Caco-2 (cell line): Measurements from ENCODE around the gene ACER3. TPM values are rescaled to one million over a fixed set of nuclear protein-coding genes. Genes with fewer than 3 reads are reported as not detected.

Source experiments
- BruUV-seq: library from RNA; stranded (reverse); fragments of 400-500 nt; replicated peaks from 2 replicates; lab custom pipeline; 2021; lab: Mats Ljungman, UMichigan
- CTCF ChIA-PET: fragments of 300-600 bp; sonication (Branson Sonifier 250); formaldehyde crosslinking; loops from one replicate; lab custom pipeline; 2022; ENCODE audit warnings: antibody characterized with exemption; lab: Charles Lee
- POLR2A ChIA-PET: fragments of 300-600 bp; sonication (Branson Sonifier 250); formaldehyde crosslinking; loops from one replicate; lab custom pipeline; 2022; ENCODE audit warnings: antibody characterized with exemption; lab: Charles Lee
- DNase-seq, 2 experiments: peaks; one replicate each; pipeline versions ENCODE4 v3.0.0 to v3.0.0-alpha.2; 2020 to 2022
- H3K27me3 ChIP-seq: replicated peaks from 2 replicates; pipeline ENCODE4 v1.6.0; 2011; ENCODE audit warnings: low read length; ENCODE audit not compliant: control insufficient read depth, insufficient read depth
- H3K36me3 ChIP-seq: 2 replicates; pipeline ENCODE4 v1.5.1; 2011; ENCODE audit warnings: low read length; ENCODE audit not compliant: control insufficient read depth, insufficient read depth
- H3K4me1 ChIP-seq: fragments of 250-450 bp; sonication (Bioruptor Pico); 2 replicates; pipeline ENCODE4 v1.5.1; 2020; ENCODE audit warnings: mild to moderate bottlenecking
- H3K4me3 ChIP-seq: 2 replicates; pipeline ENCODE4 v1.5.1; 2011; ENCODE audit warnings: low read depth, mild to moderate bottlenecking, control low read depth, low read length
- H3K9me3 ChIP-seq: fragments of 250-450 bp; sonication (Bioruptor Pico); 2 replicates; pipeline ENCODE4 v1.5.1; 2020; ENCODE audit warnings: mild to moderate bottlenecking, moderate library complexity
- H3K27ac Mint-ChIP-seq: one replicate; pipeline ENCODE4 v1.8.0; 2022; ENCODE audit warnings: mixed read lengths; ENCODE audit not compliant: unreplicated experiment
- H3K27me3 Mint-ChIP-seq: one replicate; pipeline ENCODE4 v1.8.0; 2022; ENCODE audit warnings: mixed read lengths; ENCODE audit not compliant: insufficient read depth, unreplicated experiment
- H3K36me3 Mint-ChIP-seq: one replicate; pipeline ENCODE4 v1.8.0; 2022; ENCODE audit warnings: mild to moderate bottlenecking, mixed read lengths; ENCODE audit not compliant: insufficient read depth, unreplicated experiment
- H3K4me1 Mint-ChIP-seq: one replicate; pipeline ENCODE4 v1.8.0; 2022; ENCODE audit warnings: low read depth, mixed read lengths; ENCODE audit not compliant: unreplicated experiment
- H3K4me3 Mint-ChIP-seq: one replicate; pipeline ENCODE4 v1.8.0; 2022; ENCODE audit warnings: mild to moderate bottlenecking, moderate library complexity, mixed read lengths; ENCODE audit not compliant: unreplicated experiment
- H3K9me3 Mint-ChIP-seq: one replicate; pipeline ENCODE4 v1.8.0; 2022; ENCODE audit warnings: mixed read lengths; ENCODE audit not compliant: unreplicated experiment
- CTCF ChIP-seq, 2 experiments: fragments of 200-600 bp in 1 of 2; IDR thresholded peaks; 1 replicate in 1 of 2; 2 replicates in 1 of 2; pipeline versions ENCODE4 v1.5.1 to v1.8.0; 2011 to 2022; ENCODE audit warnings: antibody characterized with exemption in 1 of 2, control low read depth in 1 of 2, inconsistent platforms in 1 of 2, low read depth in 1 of 2, low read length in 1 of 2, mild to moderate bottlenecking in 1 of 2, moderate library complexity in 1 of 2; ENCODE audit not compliant: insufficient read depth in 1 of 2, severe bottlenecking in 1 of 2, unreplicated experiment in 1 of 2
- intact Hi-C: fragments of 100-400 bp; cut with micrococcal nuclease; formaldehyde crosslinking; loops from one replicate; pipeline ENCODE4 v1.10.0; 2022; ENCODE audit not compliant: unreplicated experiment
- total RNA-seq: library from RNA; stranded (reverse); gene quantifications from 2 replicates; pipeline ENCODE4 v1.2.3, GENCODE V29; 2022

The ACER3 gene
- total RNA-seq, 1 experiment from 2014 or later, result 37.5 TPM

GRCh38 chr11:76902121-76903014 is 41.6 kb downstream of the ACER3 start:
- peaks cover 22% of the 10 kb centered on the region for H3K4me1 ChIP-seq
- H3K27me3 ChIP-seq, result no peaks in the 10 kb centered on the region
- H3K9me3 ChIP-seq, result no peaks in the 10 kb centered on the region; the same call in 1 of the 2 replicates
- Mint-ChIP-seq H3K27me3 (no peaks in the 10 kb centered on the region), H3K4me3 (no peak overlapping the region), H3K4me1 (peaks cover 20% of the 10 kb centered on the region), H3K9me3 (peaks cover 21% of the 10 kb centered on the region), H3K36me3 (no peaks in the 10 kb centered on the region), H3K27ac (no peak overlapping the region)
- ChIA-PET CTCF (interaction anchor here (1.0 to 1.1 kb wide), 2 partner anchors 16 to 18 kb away, joined by 3 to 5 read pairs; no protein-coding TSS in a partner anchor), POLR2A (no interaction called here)
- H3K4me3 ChIP-seq, result no peak overlapping the region
- BruUV-seq, result no TSS peak
- intact Hi-C loops, result loop anchor here (2.0 kb wide), 1 partner anchor 42 kb away; the partner anchor contains the start of gene ACER3
- no peak for DNase-seq
- H3K36me3 ChIP-seq, result no peaks in the 10 kb centered on the region
- TF ChIP-seq CTCF (IDR thresholded peaks at IDR 0.05; ENCODE audit: insufficient read depth in 1 of 2, low read depth in 1 of 2, low read length in 1 of 2, severe bottlenecking in 1 of 2, unreplicated experiment in 1 of 2), result no peak

DNA sequence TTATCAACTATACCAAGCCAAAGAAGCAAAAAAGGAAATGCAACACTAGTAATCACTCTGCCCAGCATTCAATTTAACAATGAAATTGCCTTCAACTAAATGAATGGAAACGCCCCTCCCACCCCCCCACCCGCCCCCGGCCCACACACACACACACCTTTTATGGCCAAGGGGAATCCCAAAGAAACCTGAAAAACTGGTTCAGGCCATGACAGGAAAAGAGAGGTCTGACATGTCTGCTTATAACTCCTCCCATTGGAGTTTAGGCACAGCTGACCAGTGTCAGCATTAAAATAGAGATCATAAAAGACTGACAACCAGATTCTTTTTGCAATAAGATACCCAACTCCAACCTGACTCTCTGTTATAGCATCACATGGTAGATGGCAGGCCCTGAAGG is 42.6 kb downstream of the ACER3 start:
- peaks cover 21% of the 10 kb centered on the region for H3K9me3 Mint-ChIP-seq
- Histone ChIP-seq H3K4me3 (no peak overlapping the region), H3K4me1 (peaks cover 22% of the 10 kb centered on the region), H3K36me3 (no peaks in the 10 kb centered on the region), H3K27me3 (no peaks in the 10 kb centered on the region), H3K9me3 (no peaks in the 10 kb centered on the region; the same call in 1 of the 2 replicates)
- DNase-seq, result peak; percentile 84 to 85
- intact Hi-C loops, result loop anchor here (2.0 kb wide), 1 partner anchor 43 kb away; the partner anchor contains the start of gene ACER3
- H3K36me3 Mint-ChIP-seq, result no peaks in the 10 kb centered on the region
- H3K27me3 Mint-ChIP-seq, result no peaks in the 10 kb centered on the region
- no peak for TF ChIP-seq CTCF (IDR thresholded peaks at IDR 0.05; ENCODE audit: insufficient read depth in 1 of 2, low read depth in 1 of 2, low read length in 1 of 2, severe bottlenecking in 1 of 2, unreplicated experiment in 1 of 2)
- no peak overlapping the region for H3K4me3 Mint-ChIP-seq
- no TSS peak for BruUV-seq
- H3K27ac Mint-ChIP-seq, result no peak overlapping the region
- H3K4me1 Mint-ChIP-seq, result peaks cover 20% of the 10 kb centered on the region
- ChIA-PET POLR2A (no interaction called here), CTCF (no interaction called here)

DNA sequence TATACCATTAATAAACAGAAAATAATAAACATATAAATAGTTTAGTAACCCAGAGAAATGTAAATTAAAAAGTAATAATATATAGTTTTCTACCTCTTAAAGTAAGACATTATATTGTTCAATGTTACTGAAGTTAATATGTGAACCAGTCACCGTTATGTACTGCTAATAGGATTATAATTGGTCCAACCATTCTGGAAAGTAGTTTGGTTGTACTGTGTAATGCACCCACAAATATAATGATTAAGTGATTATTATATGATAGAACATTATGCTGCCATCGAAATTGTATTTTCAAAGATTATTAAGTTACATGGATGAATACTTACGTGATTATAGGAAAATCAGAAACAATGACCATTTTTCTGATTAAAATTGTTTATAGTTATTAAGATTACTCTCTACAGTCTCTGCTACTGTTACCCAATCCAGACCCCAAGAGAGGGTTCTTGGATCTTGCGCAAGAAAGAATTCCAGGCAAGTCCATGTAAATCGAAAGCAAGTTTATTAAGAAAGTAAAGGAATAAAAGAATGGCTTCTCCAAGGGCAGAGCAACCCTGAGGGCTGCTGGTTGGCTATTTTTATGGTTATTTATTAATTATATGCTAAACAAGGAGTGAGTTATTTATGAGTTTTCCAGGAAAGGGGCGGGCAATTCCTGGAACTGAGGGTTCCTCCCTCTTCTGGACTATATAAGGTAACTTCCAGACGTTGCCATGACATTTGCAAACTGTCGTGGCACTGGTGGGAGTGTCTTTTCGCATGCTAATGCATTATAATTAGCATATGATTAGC is 50.1 kb downstream of the ACER3 start:
- H3K4me1 ChIP-seq, result no peaks in the 10 kb centered on the region
- no peaks in the 10 kb centered on the region for H3K27me3 Mint-ChIP-seq
- no peaks in the 10 kb centered on the region; the same call in 1 of the 2 replicates for H3K9me3 ChIP-seq
- no peak overlapping the region for H3K4me3 ChIP-seq
- no peak overlapping the region for H3K4me3 Mint-ChIP-seq
- H3K9me3 Mint-ChIP-seq, result peaks cover 11% of the 10 kb centered on the region
- TF ChIP-seq CTCF (IDR thresholded peaks at IDR 0.05; ENCODE audit: insufficient read depth in 1 of 2, low read depth in 1 of 2, low read length in 1 of 2, severe bottlenecking in 1 of 2, unreplicated experiment in 1 of 2), result no peak
- no peak for DNase-seq
- H3K27ac Mint-ChIP-seq, result no peak overlapping the region
- peaks cover 7% of the 10 kb centered on the region for H3K36me3 Mint-ChIP-seq
- POLR2A ChIA-PET, result no interaction called here
- intact Hi-C loops, result no loop called here
- no peaks in the 10 kb centered on the region for H3K27me3 ChIP-seq
- no TSS peak for BruUV-seq
- H3K36me3 ChIP-seq, result no peaks in the 10 kb centered on the region
- CTCF ChIA-PET, result interaction anchor here (0.5 kb wide), 1 partner anchor 177 kb away, joined by 4 read pairs; no protein-coding TSS in a partner anchor
- no peaks in the 10 kb centered on the region for H3K4me1 Mint-ChIP-seq
